Upper lobe of left lung (tissue), 6 donors: ENCODE measurements around the gene PTPRG. TPM values are rescaled to one million over a fixed set of nuclear protein-coding genes. Genes with fewer than 3 reads are reported as not detected.
A peak's percentile ranks its signal among the peaks of the same experiment; 100 is the strongest.

Source experiments
- ATAC-seq, 2 donors: fragments of 200-7000 bp; cut with Tn5 transposase; one replicate each; pipeline ENCODE4 v1.9.1; 2022; ENCODE audit warnings: mild to moderate bottlenecking in 2 of 2, moderate library complexity in 2 of 2; ENCODE audit not compliant: low FRiP score in 2 of 2
- DNase-seq, 2 donors: peaks; one replicate each; pipeline ENCODE4 v3.0.0-alpha.2; 2019 to 2020
- H3K27ac ChIP-seq, 4 donors: fragments of 200-600 bp; sonication (generic); one replicate each; pipeline ENCODE4 v1.5.1; 2016 to 2019
- H3K27me3 ChIP-seq, 4 donors: fragments of 200-600 bp; sonication (generic); one replicate each; pipeline ENCODE4 v1.5.1; 2017 to 2019
- H3K36me3 ChIP-seq, 4 donors: fragments of 200-600 bp; sonication (generic); one replicate each; pipeline ENCODE4 v1.5.1; 2016 to 2019
- H3K4me1 ChIP-seq, 4 donors: fragments of 200-600 bp; sonication (generic); one replicate each; pipeline ENCODE4 v1.5.1; 2018 to 2019
- H3K4me3 ChIP-seq, 4 donors: fragments of 200-600 bp; sonication (generic); one replicate each; pipeline ENCODE4 v1.5.1; 2017 to 2019; ENCODE audit warnings: mild to moderate bottlenecking in 2 of 4, moderate library complexity in 1 of 4
- H3K9me3 ChIP-seq, 4 donors: fragments of 200-600 bp; sonication (generic); one replicate each; pipeline ENCODE4 v1.5.1; 2018 to 2019
- CTCF ChIP-seq, 6 experiments: fragments of 450-650 bp in 4 of 6; fragments of 200-600 bp in 2 of 6; sonication (generic) in 2 of 6; IDR thresholded peaks; one replicate each; pipeline ENCODE4 v1.5.1; 2016 to 2019; ENCODE audit warnings: antibody characterized with exemption in 6 of 6
- EP300 ChIP-seq, 4 donors: sonication (generic); formaldehyde crosslinking; IDR thresholded peaks; one replicate each; pipeline ENCODE4 v1.5.1; 2017; ENCODE audit warnings: antibody characterized with exemption in 4 of 4, control low read depth in 2 of 4
- POLR2A ChIP-seq, 4 donors: fragments of 450-650 bp; IDR thresholded peaks; one replicate each; pipeline ENCODE4 v1.5.1; 2016 to 2017; ENCODE audit warnings: antibody characterized with exemption in 4 of 4, mild to moderate bottlenecking in 2 of 4
- POLR2AphosphoS5 ChIP-seq, 2 donors: sonication (generic); formaldehyde crosslinking; IDR thresholded peaks; one replicate each; pipeline ENCODE4 v1.5.1; 2017; ENCODE audit warnings: antibody characterized with exemption in 2 of 2
- WGBS, 2 donors: methylation state at CpG; one replicate each; pipeline ENCODE4 v1.1.5; 2017 to 2018; 5-methylcytosine and 5-hydroxymethylcytosine counted together
- total RNA-seq, 6 donors: library from RNA; depleted of rRNA in 4 of 6; stranded (reverse); fragments of >200 nt in 4 of 6; gene quantifications; one replicate each; pipeline versions ENCODE4 v1.1.0 to v1.2.1, GENCODE V29; 2016 to 2021
- donor health status: DM: no; HTN: no; CAD: no; lungs with moderate emphysema.
- donor health status: DM: no; HTN: yes; CAD: no; lungs with severe emphysema.

Gene PTPRG
- total RNA-seq, 6 donors from 2014 or later = 58.7 to 101 (median 68.8) TPM

- TF ChIP-seq EP300 (IDR thresholded peaks at IDR 0.05) = no peak
- Histone ChIP-seq H3K27me3 (no peaks in the 10 kb centered on the region), H3K27ac (peak overlapping the region in 1 of 4 donors; percentile 39), H3K4me1 (peaks cover 0 to 40% (median 16%) of the 10 kb centered on the region in 4 donors), H3K36me3 (no peaks in the 10 kb centered on the region), H3K9me3 (no peaks in the 10 kb centered on the region), H3K4me3 (no peak overlapping the region)
- no peak for DNase-seq
- 86% methylated on average over 3 of the region's 3 CpGs for WGBS, 2 donors
- ATAC-seq = no peak
Measured at GRCh38 chr3:61686228-61686648, 124.9 kb downstream of the PTPRG start.

- Histone ChIP-seq H3K4me3 (no peak overlapping the region), H3K27me3 (no peaks in the 10 kb centered on the region), H3K36me3 (no peaks in the 10 kb centered on the region), H3K27ac (no peak overlapping the region), H3K4me1 (peaks cover 0 to 40% (median 16%) of the 10 kb centered on the region in 4 donors), H3K9me3 (no peaks in the 10 kb centered on the region)
- TF ChIP-seq EP300 (IDR thresholded peaks at IDR 0.05) (no peak), CTCF (IDR thresholded peaks at IDR 0.05) (no peak), POLR2AphosphoS5 (IDR thresholded peaks at IDR 0.05) (no peak), POLR2A (IDR thresholded peaks at IDR 0.05) (no peak)
- 96 to 98% methylated on average over 2 of the region's 2 CpGs for WGBS, 2 donors
- DNase-seq = no peak
- ATAC-seq = no peak
Measured at GRCh38 chr3:61687206-61687605, 125.8 kb downstream of the PTPRG start.

GRCh38 chr3:61687663-61688306 lies 126.4 kb downstream of the PTPRG start:
- H3K36me3 ChIP-seq = no peaks in the 10 kb centered on the region
- H3K9me3 ChIP-seq = no peaks in the 10 kb centered on the region
- DNase-seq (no peak), ATAC-seq (no peak)
- H3K4me3 ChIP-seq = no peak overlapping the region
- H3K4me1 ChIP-seq = peaks cover 0 to 40% (median 16%) of the 10 kb centered on the region in 4 donors
- 71 to 76% methylated on average over 5 of the region's 5 CpGs for WGBS, 2 donors
- no peaks in the 10 kb centered on the region for H3K27me3 ChIP-seq
- no peak overlapping the region for H3K27ac ChIP-seq
- TF ChIP-seq POLR2AphosphoS5 (IDR thresholded peaks at IDR 0.05) = no peak
- TF ChIP-seq POLR2A (IDR thresholded peaks at IDR 0.05) = no peak
- no peak for TF ChIP-seq EP300 (IDR thresholded peaks at IDR 0.05)
- no peak for TF ChIP-seq CTCF (IDR thresholded peaks at IDR 0.05)

GRCh38 chr3:61688307-61688984 lies 127.1 kb downstream of the PTPRG start:
- DNase-seq (no peak), ATAC-seq (no peak)
- Histone ChIP-seq H3K4me1 (peaks cover 0 to 34% (median 15%) of the 10 kb centered on the region in 4 donors), H3K36me3 (no peaks in the 10 kb centered on the region), H3K27me3 (no peaks in the 10 kb centered on the region), H3K9me3 (no peaks in the 10 kb centered on the region), H3K4me3 (no peak overlapping the region), H3K27ac (no peak overlapping the region)
- TF ChIP-seq POLR2AphosphoS5 (IDR thresholded peaks at IDR 0.05) (no peak), POLR2A (IDR thresholded peaks at IDR 0.05) (no peak), CTCF (IDR thresholded peaks at IDR 0.05) (no peak), EP300 (IDR thresholded peaks at IDR 0.05) (no peak)
- 70 to 75% methylated on average over 8 to 13 of the region's 13 CpGs for WGBS, 2 donors

GRCh38 chr3:61690016-61690415 lies 128.6 kb downstream of the PTPRG start:
- DNase-seq = no peak
- Histone ChIP-seq H3K9me3 (no peaks in the 10 kb centered on the region), H3K4me1 (peaks cover 0 to 27% (median 10%) of the 10 kb centered on the region in 4 donors), H3K27ac (no peak overlapping the region), H3K4me3 (no peak overlapping the region), H3K27me3 (no peaks in the 10 kb centered on the region), H3K36me3 (no peaks in the 10 kb centered on the region)
- TF ChIP-seq CTCF (IDR thresholded peaks at IDR 0.05) = no peak
- TF ChIP-seq EP300 (IDR thresholded peaks at IDR 0.05) = no peak
- TF ChIP-seq POLR2AphosphoS5 (IDR thresholded peaks at IDR 0.05) = no peak
- TF ChIP-seq POLR2A (IDR thresholded peaks at IDR 0.05) = no peak
- no peak for ATAC-seq
- 94 to 99% methylated on average over 5 of the region's 5 CpGs for WGBS, 2 donors
